Ovary (tissue), 3 donors: ENCODE results near the gene CPSF3.

ENCODE experiments used
- POLR2A ChIP-seq: fragments of 450-650 bp; IDR thresholded peaks from one replicate; pipeline ENCODE4 v1.6.1; 2017; ENCODE audit warnings: antibody characterized with exemption, mild to moderate bottlenecking, moderate library complexity
- TF ChIP-seq, protein P1 (sequence below), 3 donors: fragments of 450-650 bp in 2 of 3; fragments of 200-600 bp in 1 of 3; IDR thresholded peaks; one replicate each; pipeline versions ENCODE4 v1.5.1 to v1.8.0; 2016 to 2022; ENCODE audit warnings: antibody characterized with exemption in 3 of 3, mild to moderate bottlenecking in 1 of 3
- donor health status: DM: no; HTN: no; CAD: no.

GRCh38 chr2:9388199-9388681 is 35.2 kb upstream of the CPSF3 start:
- no peak for TF ChIP-seq POLR2A
- TF ChIP-seq, protein P1, sequence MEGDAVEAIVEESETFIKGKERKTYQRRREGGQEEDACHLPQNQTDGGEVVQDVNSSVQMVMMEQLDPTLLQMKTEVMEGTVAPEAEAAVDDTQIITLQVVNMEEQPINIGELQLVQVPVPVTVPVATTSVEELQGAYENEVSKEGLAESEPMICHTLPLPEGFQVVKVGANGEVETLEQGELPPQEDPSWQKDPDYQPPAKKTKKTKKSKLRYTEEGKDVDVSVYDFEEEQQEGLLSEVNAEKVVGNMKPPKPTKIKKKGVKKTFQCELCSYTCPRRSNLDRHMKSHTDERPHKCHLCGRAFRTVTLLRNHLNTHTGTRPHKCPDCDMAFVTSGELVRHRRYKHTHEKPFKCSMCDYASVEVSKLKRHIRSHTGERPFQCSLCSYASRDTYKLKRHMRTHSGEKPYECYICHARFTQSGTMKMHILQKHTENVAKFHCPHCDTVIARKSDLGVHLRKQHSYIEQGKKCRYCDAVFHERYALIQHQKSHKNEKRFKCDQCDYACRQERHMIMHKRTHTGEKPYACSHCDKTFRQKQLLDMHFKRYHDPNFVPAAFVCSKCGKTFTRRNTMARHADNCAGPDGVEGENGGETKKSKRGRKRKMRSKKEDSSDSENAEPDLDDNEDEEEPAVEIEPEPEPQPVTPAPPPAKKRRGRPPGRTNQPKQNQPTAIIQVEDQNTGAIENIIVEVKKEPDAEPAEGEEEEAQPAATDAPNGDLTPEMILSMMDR (IDR thresholded peaks at IDR 0.05): no peak
